Testis (tissue), 2 donors: ENCODE measurements around the gene B3GNT7.

Source experiments
- POLR2A ChIP-seq: fragments of 450-650 bp; IDR thresholded peaks from one replicate; pipeline ENCODE4 v1.6.1; 2017; ENCODE audit warnings: antibody characterized with exemption, mild to moderate bottlenecking, moderate library complexity
- TF ChIP-seq, protein P1 (sequence below), 3 experiments: fragments of 450-650 bp in 2 of 3; fragments of 200-600 bp in 1 of 3; sonication (generic) in 1 of 3; IDR thresholded peaks; one replicate each; pipeline ENCODE4 v1.5.1; 2016 to 2019; ENCODE audit warnings: antibody characterized with exemption in 3 of 3, mild to moderate bottlenecking in 2 of 3, moderate library complexity in 1 of 3

DNA sequence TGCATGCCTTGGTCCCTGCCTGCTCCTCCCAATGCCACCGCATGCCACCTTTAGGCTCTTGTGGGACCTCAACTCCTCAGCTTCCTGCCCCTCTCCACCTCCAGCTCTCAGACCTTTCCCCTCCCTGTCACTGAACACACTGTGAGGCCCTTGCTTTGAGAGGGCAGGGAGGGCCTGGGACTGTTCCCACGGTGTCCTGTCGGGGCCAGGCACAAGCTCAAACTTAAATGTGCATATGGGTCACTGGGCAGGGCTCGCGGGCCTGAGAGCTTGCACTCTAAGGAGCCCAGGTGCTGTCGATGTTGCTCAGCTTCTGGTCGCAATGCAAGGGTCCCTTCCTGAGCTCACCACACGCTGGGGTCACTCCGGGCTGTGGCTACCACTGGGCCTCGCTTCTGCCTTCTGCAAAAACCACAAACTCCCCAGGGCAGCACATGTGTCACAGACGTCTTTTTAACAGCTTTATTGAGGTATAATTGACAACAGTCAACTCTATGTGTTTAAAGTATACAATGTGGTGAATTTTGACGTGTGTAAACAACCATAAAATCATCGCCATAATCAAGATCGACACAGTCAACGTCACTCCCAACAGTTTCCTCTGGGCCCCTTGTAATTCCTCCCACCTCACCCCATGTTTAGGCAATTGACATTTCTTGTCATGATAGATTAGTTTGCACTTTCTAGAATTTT, 11.9 kb upstream of the B3GNT7 start:
- no peak for TF ChIP-seq POLR2A
- TF ChIP-seq, protein P1, sequence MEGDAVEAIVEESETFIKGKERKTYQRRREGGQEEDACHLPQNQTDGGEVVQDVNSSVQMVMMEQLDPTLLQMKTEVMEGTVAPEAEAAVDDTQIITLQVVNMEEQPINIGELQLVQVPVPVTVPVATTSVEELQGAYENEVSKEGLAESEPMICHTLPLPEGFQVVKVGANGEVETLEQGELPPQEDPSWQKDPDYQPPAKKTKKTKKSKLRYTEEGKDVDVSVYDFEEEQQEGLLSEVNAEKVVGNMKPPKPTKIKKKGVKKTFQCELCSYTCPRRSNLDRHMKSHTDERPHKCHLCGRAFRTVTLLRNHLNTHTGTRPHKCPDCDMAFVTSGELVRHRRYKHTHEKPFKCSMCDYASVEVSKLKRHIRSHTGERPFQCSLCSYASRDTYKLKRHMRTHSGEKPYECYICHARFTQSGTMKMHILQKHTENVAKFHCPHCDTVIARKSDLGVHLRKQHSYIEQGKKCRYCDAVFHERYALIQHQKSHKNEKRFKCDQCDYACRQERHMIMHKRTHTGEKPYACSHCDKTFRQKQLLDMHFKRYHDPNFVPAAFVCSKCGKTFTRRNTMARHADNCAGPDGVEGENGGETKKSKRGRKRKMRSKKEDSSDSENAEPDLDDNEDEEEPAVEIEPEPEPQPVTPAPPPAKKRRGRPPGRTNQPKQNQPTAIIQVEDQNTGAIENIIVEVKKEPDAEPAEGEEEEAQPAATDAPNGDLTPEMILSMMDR (IDR thresholded peaks at IDR 0.05) = no peak
